ENCODE data around the gene ELF1.

GRCh38 chr13:41013835-41014234 lies 5.3 kb downstream of the ELF1 start:
- TF ChIP-seq, protein P1, sequence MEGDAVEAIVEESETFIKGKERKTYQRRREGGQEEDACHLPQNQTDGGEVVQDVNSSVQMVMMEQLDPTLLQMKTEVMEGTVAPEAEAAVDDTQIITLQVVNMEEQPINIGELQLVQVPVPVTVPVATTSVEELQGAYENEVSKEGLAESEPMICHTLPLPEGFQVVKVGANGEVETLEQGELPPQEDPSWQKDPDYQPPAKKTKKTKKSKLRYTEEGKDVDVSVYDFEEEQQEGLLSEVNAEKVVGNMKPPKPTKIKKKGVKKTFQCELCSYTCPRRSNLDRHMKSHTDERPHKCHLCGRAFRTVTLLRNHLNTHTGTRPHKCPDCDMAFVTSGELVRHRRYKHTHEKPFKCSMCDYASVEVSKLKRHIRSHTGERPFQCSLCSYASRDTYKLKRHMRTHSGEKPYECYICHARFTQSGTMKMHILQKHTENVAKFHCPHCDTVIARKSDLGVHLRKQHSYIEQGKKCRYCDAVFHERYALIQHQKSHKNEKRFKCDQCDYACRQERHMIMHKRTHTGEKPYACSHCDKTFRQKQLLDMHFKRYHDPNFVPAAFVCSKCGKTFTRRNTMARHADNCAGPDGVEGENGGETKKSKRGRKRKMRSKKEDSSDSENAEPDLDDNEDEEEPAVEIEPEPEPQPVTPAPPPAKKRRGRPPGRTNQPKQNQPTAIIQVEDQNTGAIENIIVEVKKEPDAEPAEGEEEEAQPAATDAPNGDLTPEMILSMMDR (IDR thresholded peaks at IDR 0.05): no peak
- no peak for TF ChIP-seq POLR2A (IDR thresholded peaks at IDR 0.05)

Measured in ovary (tissue), 3 donors.